DMS 273 (cell line): ENCODE results near the gene RNF144A.

ENCODE experiments used
- DNase-seq: peaks from one replicate; lab custom pipeline; 2025; ENCODE audit not compliant: unreplicated experiment; lab: John Stamatoyannopoulos, UW

The RNF144A gene

DNA sequence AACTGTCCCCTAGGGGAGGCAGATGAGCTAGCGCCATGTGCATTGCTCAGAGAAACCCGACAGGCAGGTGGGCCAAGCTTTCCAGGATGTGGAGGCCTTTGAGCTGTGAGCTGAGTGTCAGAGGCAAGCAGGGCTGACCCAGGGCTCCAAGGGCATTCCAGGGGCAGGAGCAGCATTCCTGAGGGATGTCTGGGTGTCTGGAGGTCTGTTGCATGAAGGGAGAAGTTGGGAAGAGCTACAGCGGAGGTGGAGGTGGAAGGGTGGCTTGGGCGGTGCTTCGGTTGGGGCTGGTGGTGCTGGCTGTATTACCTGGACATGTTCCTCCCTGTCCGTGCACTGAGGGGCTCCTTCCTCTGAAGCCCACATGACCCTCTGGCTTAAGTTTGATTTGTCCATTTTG lies 102.8 kb downstream of the RNF144A start:
- no peak for DNase-seq

DNA sequence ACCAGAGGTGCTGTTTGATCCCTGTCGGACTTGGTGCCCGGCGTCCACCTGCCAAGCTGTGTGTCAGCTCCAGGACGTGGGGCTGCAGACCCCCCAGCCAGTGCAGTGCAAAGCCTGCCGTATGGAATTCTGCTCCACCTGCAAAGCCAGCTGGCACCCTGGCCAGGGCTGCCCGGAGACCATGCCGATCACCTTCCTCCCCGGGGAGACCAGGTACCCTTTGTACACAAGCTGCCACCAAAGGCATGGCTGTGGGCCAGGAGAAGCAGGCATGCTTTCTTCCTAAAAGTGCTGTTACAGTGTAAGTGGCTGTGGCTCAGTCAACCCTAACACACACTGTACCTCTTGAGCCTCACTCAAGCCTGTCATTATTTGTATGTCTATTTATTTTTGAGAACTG lies 103.3 kb downstream of the RNF144A start:
- DNase-seq: no peak

GRCh38 chr2:7020939-7021470 lies 103.8 kb downstream of the RNF144A start:
- DNase-seq: no peak

DNA sequence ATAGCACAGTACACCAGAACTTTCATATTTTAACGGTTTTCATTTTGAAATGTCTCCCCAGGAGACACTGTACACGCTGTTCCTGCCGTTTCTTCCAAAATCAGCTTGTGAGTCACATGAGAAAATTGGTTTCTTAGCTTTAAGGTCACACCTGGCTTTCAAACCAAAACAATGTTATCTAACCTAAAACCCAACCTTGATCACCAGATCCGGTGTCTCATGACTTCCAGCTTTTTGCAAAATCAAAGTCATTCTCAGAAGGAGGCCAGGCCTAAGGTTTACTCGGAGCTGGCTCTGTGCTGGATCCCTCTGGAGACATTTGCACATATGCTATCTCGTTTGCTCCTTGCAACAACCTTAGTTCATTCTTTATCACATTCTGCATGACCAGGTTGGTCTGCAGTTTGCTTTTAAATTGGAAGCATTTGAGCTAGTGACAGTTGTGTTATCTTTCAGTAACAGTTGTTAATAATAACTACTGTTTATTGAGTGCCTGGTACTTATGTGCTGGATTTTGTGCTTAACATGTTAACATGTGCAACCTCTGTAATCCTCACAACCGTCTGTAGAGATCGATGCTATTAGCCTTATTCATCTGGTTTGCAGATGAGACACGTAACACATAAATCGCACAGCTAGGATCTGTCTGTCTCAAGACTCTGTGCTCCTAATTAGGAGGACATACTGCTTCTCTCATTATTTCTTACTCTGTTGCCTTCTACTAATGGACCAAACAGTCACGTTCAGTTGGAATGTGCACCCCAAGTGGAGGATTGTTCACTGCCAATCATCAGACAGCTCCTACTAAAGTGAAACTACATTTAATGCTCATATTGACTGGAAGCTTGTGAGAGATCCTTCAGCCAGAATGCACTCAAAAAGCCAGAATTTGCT lies 105.5 kb downstream of the RNF144A start:
- no peak for DNase-seq

- DNase-seq: no peak
These were observed 106.3 kb downstream of the RNF144A start for GRCh38 chr2:7023542-7023941.

DNA sequence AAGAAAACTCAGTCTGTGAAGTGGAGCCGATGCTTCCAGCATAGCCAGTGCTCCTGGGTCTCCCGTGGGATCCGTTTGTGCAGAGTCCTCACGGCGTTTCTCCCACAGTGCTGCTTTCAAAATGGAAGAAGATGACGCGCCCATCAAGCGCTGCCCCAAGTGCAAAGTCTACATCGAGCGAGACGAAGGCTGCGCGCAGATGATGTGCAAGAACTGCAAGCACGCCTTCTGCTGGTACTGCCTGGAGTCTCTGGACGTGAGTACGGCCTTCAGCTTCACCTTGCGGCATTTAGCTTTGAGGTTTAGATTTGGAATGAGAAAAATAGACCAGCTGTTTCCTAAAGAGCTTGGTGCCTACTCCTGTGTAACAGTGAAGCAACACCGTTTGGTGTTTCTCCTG lies 107.0 kb downstream of the RNF144A start:
- DNase-seq: no peak

DNA sequence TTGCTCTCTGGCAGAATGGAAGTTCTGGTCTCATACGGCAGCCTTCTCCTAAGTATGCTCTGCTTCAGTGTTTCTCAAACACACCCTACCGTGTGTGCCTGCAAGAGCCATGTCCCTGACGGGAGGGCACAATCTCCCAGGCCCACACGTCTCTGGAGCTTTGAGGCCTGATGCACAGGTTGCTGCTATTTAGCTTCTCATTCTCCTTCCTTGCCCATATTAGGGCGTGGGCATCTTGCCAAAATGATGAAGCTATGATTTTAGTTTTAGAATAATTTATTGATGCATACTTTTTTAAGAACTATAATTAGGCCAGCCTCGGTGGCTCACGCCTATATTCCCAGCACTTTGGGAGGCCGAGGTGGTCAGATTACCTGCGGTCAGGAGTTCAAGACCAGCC lies 107.9 kb downstream of the RNF144A start:
- peak; percentile 9 for DNase-seq

GRCh38 chr2:7026742-7027141 lies 109.5 kb downstream of the RNF144A start:
- no peak for DNase-seq

GRCh38 chr2:7027411-7027810 lies 110.2 kb downstream of the RNF144A start:
- no peak for DNase-seq

GRCh38 chr2:7027956-7028655 lies 110.9 kb downstream of the RNF144A start:
- no peak for DNase-seq

DNA sequence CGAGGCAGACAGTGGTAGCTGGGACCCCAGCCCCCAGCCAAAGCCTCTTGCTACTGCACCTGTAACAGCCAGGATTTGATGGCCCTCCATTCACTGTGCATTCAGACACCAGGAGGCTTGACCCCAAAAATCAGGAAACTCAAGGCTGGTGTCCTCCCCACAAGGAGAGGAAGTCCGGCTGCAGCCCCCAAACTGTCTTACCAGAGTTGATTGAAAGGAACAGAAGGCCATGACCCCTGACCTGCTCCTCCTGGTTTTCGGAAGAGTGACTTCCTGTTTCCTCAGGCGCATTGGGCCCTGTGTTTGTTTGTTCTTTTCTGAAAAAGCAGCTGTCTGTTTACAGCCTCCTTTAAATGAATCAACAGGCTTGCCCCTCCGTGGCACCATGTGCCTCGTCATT lies 111.6 kb downstream of the RNF144A start:
- no peak for DNase-seq

DNA sequence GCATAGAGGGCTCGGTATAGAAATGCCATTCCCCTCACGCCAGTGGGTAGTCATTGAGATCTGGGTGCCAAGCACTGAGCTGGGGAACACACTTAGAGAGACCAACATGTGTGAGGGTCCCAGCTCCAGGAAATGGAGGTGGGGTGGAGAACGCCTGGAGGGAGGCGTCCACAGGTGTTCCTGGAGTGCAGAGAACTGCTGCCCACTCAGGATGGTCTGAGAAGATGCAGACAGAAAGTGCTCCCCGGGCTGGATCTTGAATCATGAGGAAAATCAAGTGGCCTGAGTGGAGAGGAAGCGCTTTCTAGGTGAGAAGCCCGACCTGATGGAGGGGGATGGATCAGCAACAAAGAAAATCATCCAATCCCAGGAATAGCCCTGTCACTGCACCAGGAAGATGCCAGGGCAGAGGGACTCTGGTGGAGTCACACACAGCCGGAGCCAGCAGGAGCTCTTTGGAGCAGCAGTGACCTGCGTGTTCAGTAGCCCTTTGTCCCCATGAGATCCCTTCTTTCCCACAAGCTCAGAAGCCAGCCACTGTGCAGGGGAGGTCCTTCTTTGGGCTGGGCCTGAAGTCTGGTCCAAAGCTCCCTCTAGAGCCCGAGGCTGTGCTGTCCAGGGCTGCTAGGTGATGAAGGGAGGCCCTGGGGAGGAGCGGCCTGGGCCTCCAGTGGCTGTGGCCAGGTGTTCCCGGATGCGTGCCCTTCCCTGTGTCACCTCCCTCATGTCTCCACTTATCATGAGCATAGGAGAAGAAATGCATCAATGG lies 112.3 kb downstream of the RNF144A start:
- no peak for DNase-seq

- DNase-seq: no peak
These were observed 113.6 kb downstream of the RNF144A start for GRCh38 chr2:7030810-7031209.

DNA sequence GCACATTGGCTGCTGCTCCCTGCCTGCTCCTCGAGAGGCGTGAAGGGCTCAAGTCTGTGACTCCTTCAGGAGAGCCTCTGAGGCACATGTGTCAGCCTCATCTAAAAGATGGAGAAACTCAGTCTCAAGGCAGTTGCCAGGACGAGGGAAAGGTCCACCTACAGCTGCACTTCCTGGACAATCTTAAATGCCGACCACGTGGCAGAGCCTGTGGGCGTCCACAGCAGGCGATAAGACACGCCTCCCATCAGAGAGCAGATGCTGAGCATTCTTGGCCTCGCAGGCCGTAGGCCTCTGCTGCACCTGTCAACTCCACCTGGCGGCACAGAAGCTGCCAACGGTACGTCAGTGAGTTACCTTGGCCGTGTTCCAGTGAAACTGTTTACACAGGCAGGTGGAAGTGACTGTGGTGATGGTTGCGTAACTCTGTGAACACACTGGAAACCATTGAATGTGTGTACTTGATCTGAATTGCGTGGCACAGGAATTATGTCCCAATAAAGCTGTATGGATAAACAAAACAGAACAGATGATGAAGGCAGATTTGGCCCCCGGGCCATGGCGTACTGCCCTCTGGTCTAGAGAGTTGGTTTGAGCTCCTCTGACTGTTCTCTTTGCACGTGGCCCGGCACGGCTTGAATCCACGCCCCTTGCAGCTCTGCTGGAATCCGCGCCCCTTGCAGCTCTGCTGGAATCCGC lies 114.5 kb downstream of the RNF144A start:
- DNase-seq: peak; percentile 96

GRCh38 chr2:7032371-7032770 lies 115.2 kb downstream of the RNF144A start:
- no peak for DNase-seq

- no peak for DNase-seq
These were observed 116.1 kb downstream of the RNF144A start for GRCh38 chr2:7033136-7033960.

DNA sequence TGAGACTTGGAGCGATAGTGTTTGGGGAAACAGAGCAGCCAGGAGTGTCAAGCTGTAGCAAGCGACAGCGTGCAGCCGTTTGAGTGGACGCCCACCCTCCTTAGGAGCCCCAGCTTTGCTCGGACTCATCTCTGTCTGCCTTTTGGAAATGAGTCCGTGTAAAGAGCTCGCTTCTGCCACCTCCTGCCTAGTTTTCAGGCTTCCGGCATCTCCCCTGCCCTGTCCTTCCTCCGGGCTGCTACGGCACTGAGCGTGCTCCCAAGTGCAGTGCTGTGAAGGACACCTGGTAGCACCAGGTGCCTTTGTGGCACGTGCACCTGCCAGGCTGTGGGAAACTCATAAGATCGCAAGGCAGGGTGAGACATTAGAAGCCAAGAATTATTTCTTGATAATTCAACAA lies 117.1 kb downstream of the RNF144A start:
- peak; percentile 35 for DNase-seq

- no peak for DNase-seq
These were observed 118.7 kb downstream of the RNF144A start for GRCh38 chr2:7035884-7036283.

DNA sequence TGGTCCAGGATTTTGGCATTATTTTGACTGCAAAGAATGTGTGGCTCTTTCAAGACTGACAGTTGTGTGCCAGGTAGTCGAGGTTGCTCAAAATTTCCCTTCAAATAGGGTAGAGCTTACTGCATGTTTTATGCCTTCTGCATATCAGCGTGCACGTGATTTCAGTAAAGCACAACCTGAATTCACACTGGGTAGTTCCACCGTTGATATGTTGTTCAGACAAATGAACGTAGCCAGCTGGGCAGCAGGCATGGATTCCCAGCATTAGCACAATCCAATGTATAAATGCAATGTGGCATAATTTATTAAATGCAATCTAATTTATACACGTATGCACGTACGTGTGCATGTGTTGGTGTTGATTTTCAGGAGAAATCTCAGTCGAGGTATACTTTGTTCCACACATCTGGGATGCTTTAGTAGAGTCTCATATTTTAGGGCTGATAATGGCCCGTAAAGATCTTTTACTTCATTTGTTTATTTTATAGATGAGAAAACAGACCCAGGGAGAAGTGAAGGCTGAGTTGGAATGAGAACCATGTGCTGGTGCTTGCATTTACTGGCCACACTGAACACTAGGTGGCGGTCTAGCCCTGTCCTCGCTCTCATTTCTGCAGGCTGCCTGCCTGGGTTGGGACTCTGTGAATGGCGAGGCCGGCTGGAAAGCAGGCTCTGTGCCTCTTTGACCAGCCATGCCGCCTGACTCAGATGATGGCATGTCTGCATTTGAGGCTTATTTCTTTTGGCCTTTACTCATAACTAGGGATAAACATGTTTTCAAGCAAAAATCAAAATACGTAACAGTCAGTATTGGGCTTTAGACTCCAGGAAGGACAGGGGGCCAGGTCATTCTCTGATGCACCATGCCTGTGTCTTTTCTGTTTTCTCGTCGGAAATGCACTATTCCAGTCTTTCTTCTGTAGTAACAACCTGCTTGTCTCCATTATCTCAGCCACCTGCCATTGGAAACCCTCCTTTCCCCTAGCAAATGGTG lies 120.4 kb downstream of the RNF144A start:
- peak; percentile 74 for DNase-seq
